Upper lobe of left lung (tissue), 6 donors: Measurements from ENCODE around the gene SCUBE1. TPM values are rescaled to one million over a fixed set of nuclear protein-coding genes. Genes with fewer than 3 reads are reported as not detected.

ENCODE experiments used
- ATAC-seq, 2 donors: fragments of 200-7000 bp; cut with Tn5 transposase; one replicate each; pipeline ENCODE4 v1.9.1; 2022; ENCODE audit warnings: mild to moderate bottlenecking in 2 of 2, moderate library complexity in 2 of 2; ENCODE audit not compliant: low FRiP score in 2 of 2
- DNase-seq, 2 donors: peaks; one replicate each; pipeline ENCODE4 v3.0.0-alpha.2; 2019 to 2020
- H3K27ac ChIP-seq, 4 donors: fragments of 200-600 bp; sonication (generic); one replicate each; pipeline ENCODE4 v1.5.1; 2016 to 2019
- H3K27me3 ChIP-seq, 4 donors: fragments of 200-600 bp; sonication (generic); one replicate each; pipeline ENCODE4 v1.5.1; 2017 to 2019
- H3K36me3 ChIP-seq, 4 donors: fragments of 200-600 bp; sonication (generic); one replicate each; pipeline ENCODE4 v1.5.1; 2016 to 2019
- H3K4me1 ChIP-seq, 4 donors: fragments of 200-600 bp; sonication (generic); one replicate each; pipeline ENCODE4 v1.5.1; 2018 to 2019
- H3K4me3 ChIP-seq, 4 donors: fragments of 200-600 bp; sonication (generic); one replicate each; pipeline ENCODE4 v1.5.1; 2017 to 2019; ENCODE audit warnings: mild to moderate bottlenecking in 2 of 4, moderate library complexity in 1 of 4
- H3K9me3 ChIP-seq, 4 donors: fragments of 200-600 bp; sonication (generic); one replicate each; pipeline ENCODE4 v1.5.1; 2018 to 2019
- CTCF ChIP-seq, 6 experiments: fragments of 450-650 bp in 4 of 6; fragments of 200-600 bp in 2 of 6; sonication (generic) in 2 of 6; IDR thresholded peaks; one replicate each; pipeline ENCODE4 v1.5.1; 2016 to 2019; ENCODE audit warnings: antibody characterized with exemption in 6 of 6
- EP300 ChIP-seq, 4 donors: sonication (generic); formaldehyde crosslinking; IDR thresholded peaks; one replicate each; pipeline ENCODE4 v1.5.1; 2017; ENCODE audit warnings: antibody characterized with exemption in 4 of 4, control low read depth in 2 of 4
- POLR2A ChIP-seq, 4 donors: fragments of 450-650 bp; IDR thresholded peaks; one replicate each; pipeline ENCODE4 v1.5.1; 2016 to 2017; ENCODE audit warnings: antibody characterized with exemption in 4 of 4, mild to moderate bottlenecking in 2 of 4
- POLR2AphosphoS5 ChIP-seq, 2 donors: sonication (generic); formaldehyde crosslinking; IDR thresholded peaks; one replicate each; pipeline ENCODE4 v1.5.1; 2017; ENCODE audit warnings: antibody characterized with exemption in 2 of 2
- WGBS, 2 donors: methylation state at CpG; one replicate each; pipeline ENCODE4 v1.1.5; 2017 to 2018; 5-methylcytosine and 5-hydroxymethylcytosine counted together
- total RNA-seq, 6 donors: library from RNA; depleted of rRNA in 4 of 6; stranded (reverse); fragments of >200 nt in 4 of 6; gene quantifications; one replicate each; pipeline versions ENCODE4 v1.1.0 to v1.2.1, GENCODE V29; 2016 to 2021
- donor health status: DM: no; HTN: no; CAD: no; lungs with moderate emphysema.
- donor health status: DM: no; HTN: yes; CAD: no; lungs with severe emphysema.

The SCUBE1 gene
- total RNA-seq, 6 donors from 2014 or later: 9.7 to 55.9 (median 20.8) TPM

GRCh38 chr22:43164636-43165035, 178.5 kb downstream of the SCUBE1 start:
- peaks cover 12 to 27% (median 20%) of the 10 kb centered on the region in 4 donors for H3K4me1 ChIP-seq
- ATAC-seq (no peak), DNase-seq (no peak)
- no peak for TF ChIP-seq POLR2A (IDR thresholded peaks at IDR 0.05)
- no peak for TF ChIP-seq POLR2AphosphoS5 (IDR thresholded peaks at IDR 0.05)
- TF ChIP-seq CTCF (IDR thresholded peaks at IDR 0.05): no peak
- no peaks in the 10 kb centered on the region for H3K27me3 ChIP-seq
- no peak overlapping the region for H3K4me3 ChIP-seq
- peaks cover 0 to 53% (median 35%) of the 10 kb centered on the region in 4 donors for H3K36me3 ChIP-seq
- H3K9me3 ChIP-seq: no peaks in the 10 kb centered on the region
- H3K27ac ChIP-seq: no peak overlapping the region
- WGBS, 2 donors: 40 to 46% methylated on average over 15 to 16 of the region's 16 CpGs

DNA sequence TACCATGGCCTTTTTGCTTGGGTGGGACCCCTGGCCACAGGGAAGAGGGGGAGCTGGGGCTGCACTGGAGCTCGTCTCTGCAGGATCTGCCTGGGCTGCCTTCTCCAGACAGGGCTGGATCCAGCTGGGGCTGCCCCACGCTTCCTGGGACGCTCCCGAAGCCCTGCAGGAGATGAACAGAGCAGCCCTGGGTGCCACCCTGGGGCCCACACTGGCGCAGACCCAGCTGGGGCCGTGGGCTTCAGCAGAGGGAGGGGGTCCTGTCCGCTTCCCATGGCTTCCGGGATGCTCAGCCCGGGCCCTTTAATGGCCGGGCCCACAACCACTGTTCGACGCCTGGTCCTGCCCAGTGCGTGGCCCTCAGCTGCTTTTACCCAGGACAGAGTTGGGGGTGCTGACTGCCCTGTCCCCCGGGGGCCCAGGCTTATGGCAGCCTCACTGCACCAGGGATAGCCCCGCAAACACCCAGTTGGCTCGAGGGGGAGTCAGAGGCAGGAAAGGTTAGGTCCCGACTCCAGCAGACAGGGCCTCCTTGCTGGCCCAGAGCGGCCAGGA, 179.9 kb downstream of the SCUBE1 start:
- no peak overlapping the region for H3K4me3 ChIP-seq
- H3K27me3 ChIP-seq: no peaks in the 10 kb centered on the region
- DNase-seq: peak in 1 of 2 donors; percentile 61
- peak overlapping the region in 1 of 4 donors; percentile 39 for H3K27ac ChIP-seq
- H3K9me3 ChIP-seq: no peaks in the 10 kb centered on the region
- 82 to 87% methylated on average over 10 to 14 of the region's 18 CpGs for WGBS, 2 donors
- ATAC-seq: no peak
- peaks cover 17 to 36% (median 30%) of the 10 kb centered on the region in 4 donors for H3K4me1 ChIP-seq
- TF ChIP-seq POLR2A (IDR thresholded peaks at IDR 0.05): no peak
- TF ChIP-seq CTCF (IDR thresholded peaks at IDR 0.05): no peak
- no peak for TF ChIP-seq POLR2AphosphoS5 (IDR thresholded peaks at IDR 0.05)
- TF ChIP-seq EP300 (IDR thresholded peaks at IDR 0.05): no peak
- H3K36me3 ChIP-seq: peaks cover 0 to 52% (median 28%) of the 10 kb centered on the region in 4 donors

- Histone ChIP-seq H3K27me3 (no peaks in the 10 kb centered on the region), H3K36me3 (peaks cover 0 to 46% (median 22%) of the 10 kb centered on the region in 4 donors), H3K27ac (no peak overlapping the region), H3K9me3 (no peaks in the 10 kb centered on the region), H3K4me3 (no peak overlapping the region), H3K4me1 (peaks cover 17 to 43% (median 30%) of the 10 kb centered on the region in 4 donors)
- 93 to 94% methylated on average over 8 to 17 of the region's 24 CpGs for WGBS, 2 donors
- no peak for ATAC-seq
- peak in 1 of 2 donors; percentile 81 for DNase-seq
- TF ChIP-seq POLR2A (IDR thresholded peaks at IDR 0.05) (no peak), POLR2AphosphoS5 (IDR thresholded peaks at IDR 0.05) (no peak), CTCF (IDR thresholded peaks at IDR 0.05) (no peak), EP300 (IDR thresholded peaks at IDR 0.05) (no peak)
These were observed 180.6 kb downstream of the SCUBE1 start for GRCh38 chr22:43162412-43163150.

GRCh38 chr22:43160497-43161126, 182.6 kb downstream of the SCUBE1 start:
- H3K27ac ChIP-seq: no peak overlapping the region
- 94 to 100% methylated on average over 2 to 8 of the region's 8 CpGs for WGBS, 2 donors
- TF ChIP-seq CTCF (IDR thresholded peaks at IDR 0.05): no peak
- TF ChIP-seq EP300 (IDR thresholded peaks at IDR 0.05): no peak
- no peak for TF ChIP-seq POLR2A (IDR thresholded peaks at IDR 0.05)
- no peak for TF ChIP-seq POLR2AphosphoS5 (IDR thresholded peaks at IDR 0.05)

More at GRCh38 chr22:43160497-43161126, 182.6 kb downstream of the SCUBE1 start:
- H3K36me3 ChIP-seq: peaks cover 0 to 45% (median 22%) of the 10 kb centered on the region in 4 donors
- H3K9me3 ChIP-seq: no peaks in the 10 kb centered on the region
- DNase-seq (no peak), ATAC-seq (no peak)
- no peak overlapping the region for H3K4me3 ChIP-seq
- H3K4me1 ChIP-seq: peaks cover 17 to 61% (median 32%) of the 10 kb centered on the region in 4 donors
- no peaks in the 10 kb centered on the region for H3K27me3 ChIP-seq
